ENCODE results near the gene TTC3.

DNA sequence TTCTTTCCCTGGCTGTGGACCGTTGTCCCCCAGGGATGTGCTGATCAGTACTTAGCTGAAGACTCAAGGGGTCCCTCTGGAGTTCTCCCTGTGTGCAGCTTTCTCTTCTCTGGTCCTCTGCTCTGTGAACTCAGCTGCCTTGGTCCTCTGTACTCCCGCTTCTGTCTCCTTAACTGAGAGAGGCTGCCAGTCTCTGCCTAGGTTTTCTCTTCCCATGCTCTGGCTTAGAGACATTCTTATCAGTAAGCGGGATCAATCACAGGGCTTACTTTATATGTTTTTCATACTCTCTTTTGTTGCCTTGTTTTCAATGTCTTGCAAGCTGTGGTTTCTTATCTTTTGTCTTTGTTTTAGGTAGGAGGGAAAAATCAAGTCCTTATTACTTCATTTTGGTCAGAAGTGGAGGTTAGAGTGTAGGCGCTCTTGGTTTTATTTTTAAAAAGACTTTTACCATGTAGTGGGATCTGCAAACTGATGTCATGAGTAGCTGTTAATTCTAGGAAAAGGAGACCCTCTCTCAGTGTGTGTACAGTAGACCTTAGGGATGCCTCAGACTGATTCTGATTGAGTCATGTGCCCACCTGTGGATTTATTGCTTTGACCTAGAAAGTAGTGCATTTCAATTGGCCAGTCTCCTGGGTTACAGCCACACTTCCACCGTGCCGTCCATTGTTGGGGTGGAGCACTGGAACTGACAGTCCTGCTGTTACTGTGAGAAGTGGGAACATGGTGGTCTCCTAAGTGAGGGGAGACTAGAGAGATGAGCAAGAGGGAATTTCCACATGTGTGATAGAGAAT is 46.6 kb downstream of the TTC3 start:
- TF ChIP-seq POLR2AphosphoS5 (IDR thresholded peaks at IDR 0.05; ENCODE audit: low read depth, low read length) (no peak), POLR2A (IDR thresholded peaks at IDR 0.05; ENCODE audit: low read depth, low read length) (no peak), SPI1 (IDR thresholded peaks at IDR 0.05; ENCODE audit: low read depth, low read length) (no peak), TAF1 (IDR thresholded peaks at IDR 0.05; ENCODE audit: low read depth, low read length) (no peak)

Measured in GM12891 (cell line).